DOHH2 (cell line): ENCODE results near the gene ARHGAP4.

Experiments used
- CTCF ChIP-seq: fragments of 200-600 bp; sonication (generic); IDR thresholded peaks from one replicate; pipeline ENCODE4 v1.5.1; 2014; ENCODE audit warnings: antibody characterized with exemption, mild to moderate bottlenecking, low read depth, low read length; ENCODE audit not compliant: poor library complexity, severe bottlenecking
- EZH2phosphoT487 ChIP-seq: fragments of 200-600 bp; sonication (generic); IDR thresholded peaks from 2 replicates; pipeline ENCODE4 v1.6.1; 2017; ENCODE audit warnings: borderline replicate concordance, mild to moderate bottlenecking, antibody characterized with exemption, low read length, moderate library complexity, mixed read lengths

- TF ChIP-seq CTCF (no peak), EZH2phosphoT487 (no peak)
These were observed 58.9 kb downstream of the ARHGAP4 start for GRCh38 chrX:153867139-153867538.
